Kidney epithelial cell (primary cell): ENCODE data around the gene SWT1. TPM values are rescaled to one million over a fixed set of nuclear protein-coding genes. Genes with fewer than 3 reads are reported as not detected.

ENCODE experiments used
- DNase-seq: peaks from one replicate; pipeline ENCODE4 v3.0.0-alpha.2; 2010; ENCODE audit warnings: low read depth
- H3K27me3 ChIP-seq: 2 replicates; pipeline ENCODE4 v1.6.0; 2011; ENCODE audit warnings: low read length; ENCODE audit not compliant: control insufficient read depth, insufficient read depth
- H3K36me3 ChIP-seq: 2 replicates; pipeline ENCODE4 v1.5.1; 2011; ENCODE audit warnings: low read length; ENCODE audit not compliant: control insufficient read depth, insufficient read depth
- H3K4me3 ChIP-seq: 2 replicates; pipeline ENCODE4 v1.5.1; 2011; ENCODE audit warnings: low read depth, mild to moderate bottlenecking, control low read depth, low read length
- CTCF ChIP-seq: IDR thresholded peaks from 2 replicates; pipeline ENCODE4 v1.5.1; 2011; ENCODE audit warnings: mild to moderate bottlenecking, moderate library complexity, low read length, control low read depth, inconsistent platforms; ENCODE audit not compliant: insufficient read depth, poor library complexity, severe bottlenecking
- total RNA-seq: library from RNA; depleted of rRNA; stranded (reverse); fragments of >200 nt; gene quantifications from 2 replicates; pipeline ENCODE4 v1.2.3, GENCODE V29; 2015

SWT1 gene
- total RNA-seq, 1 donor from 2014 or later, result 6.2 TPM

DNA sequence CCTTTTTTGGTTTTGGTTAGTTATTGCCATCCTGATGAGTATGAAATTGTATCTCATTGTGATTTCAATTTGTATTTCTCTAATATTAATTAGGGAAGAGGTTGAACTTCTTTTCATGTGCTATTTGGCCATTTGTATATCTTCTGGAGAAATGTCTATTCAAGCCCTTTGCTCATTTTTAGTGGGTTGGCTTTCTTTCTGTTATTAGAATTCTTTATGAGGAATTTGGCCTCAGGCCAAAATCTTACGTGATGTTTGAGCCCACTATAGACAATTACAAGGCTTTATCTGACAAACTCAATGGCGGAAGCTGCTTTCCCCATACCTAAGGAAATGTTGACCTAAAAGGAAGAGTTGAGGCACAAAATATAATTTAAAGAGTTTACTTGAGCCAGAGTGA is 127.1 kb downstream of the SWT1 start:
- no peaks in the 10 kb centered on the region for H3K27me3 ChIP-seq
- H3K36me3 ChIP-seq, result no peaks in the 10 kb centered on the region
- TF ChIP-seq CTCF, result no peak

GRCh38 chr1:185284533-185285276 is 127.7 kb downstream of the SWT1 start:
- no peak for DNase-seq
- TF ChIP-seq CTCF, result no peak
- no peak overlapping the region for H3K4me3 ChIP-seq
- H3K36me3 ChIP-seq, result no peaks in the 10 kb centered on the region
- no peaks in the 10 kb centered on the region for H3K27me3 ChIP-seq

More for the DNA sequence above, 127.1 kb downstream of the SWT1 start:
- no peak for DNase-seq
- H3K4me3 ChIP-seq, result no peak overlapping the region

- H3K36me3 ChIP-seq, result no peaks in the 10 kb centered on the region
- H3K27me3 ChIP-seq, result no peaks in the 10 kb centered on the region
- DNase-seq, result no peak
- no peak overlapping the region for H3K4me3 ChIP-seq
- no peak for TF ChIP-seq CTCF
These were observed 130.5 kb downstream of the SWT1 start for GRCh38 chr1:185287451-185287850.

- Histone ChIP-seq H3K36me3 (no peaks in the 10 kb centered on the region), H3K27me3 (no peaks in the 10 kb centered on the region), H3K4me3 (no peak overlapping the region)
- no peak for DNase-seq
- TF ChIP-seq CTCF, result no peak
These were observed 131.5 kb downstream of the SWT1 start for GRCh38 chr1:185288435-185288834.

GRCh38 chr1:185289880-185290279 is 132.9 kb downstream of the SWT1 start:
- Histone ChIP-seq H3K27me3 (no peaks in the 10 kb centered on the region), H3K4me3 (no peak overlapping the region), H3K36me3 (no peaks in the 10 kb centered on the region)
- no peak for TF ChIP-seq CTCF
- no peak for DNase-seq

GRCh38 chr1:185291159-185291558 is 134.2 kb downstream of the SWT1 start:
- H3K36me3 ChIP-seq, result no peaks in the 10 kb centered on the region
- no peak for DNase-seq
- no peak overlapping the region for H3K4me3 ChIP-seq
- TF ChIP-seq CTCF, result no peak
- no peaks in the 10 kb centered on the region for H3K27me3 ChIP-seq
